ENCODE data around the gene CNTNAP2.

DNA sequence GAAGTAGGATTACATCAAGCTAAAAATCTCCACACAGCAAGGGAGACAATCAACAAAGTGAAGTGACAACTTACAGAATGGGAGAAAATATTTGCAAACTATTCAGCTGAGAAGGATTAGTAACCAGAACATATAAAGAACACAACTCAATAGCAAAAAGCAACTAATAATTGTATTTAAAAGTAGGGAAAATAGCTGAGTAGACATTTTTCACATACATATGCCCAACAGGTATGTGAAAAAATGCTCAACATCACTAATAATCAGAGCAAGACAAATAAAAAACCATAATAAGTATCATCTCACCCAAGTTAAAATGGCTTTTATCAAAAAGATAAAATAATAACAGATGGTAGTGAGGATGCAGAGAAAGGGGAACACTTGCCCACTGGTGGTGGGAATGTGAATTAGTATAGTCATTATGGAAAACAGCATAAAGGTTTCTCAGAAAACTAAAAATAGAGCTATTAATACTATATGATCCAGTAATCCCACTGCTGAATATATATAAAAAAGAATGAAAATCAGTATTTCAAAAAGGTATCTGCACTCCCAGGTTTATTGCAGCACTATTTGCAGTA is 1689.5 kb downstream of the CNTNAP2 start:
- TF ChIP-seq STAT5B (CRISPR knock-in tag; IDR thresholded peaks at IDR 0.05): no peak
- TF ChIP-seq AGO1 (IDR thresholded peaks at IDR 0.05; ENCODE audit: low read depth, low read length, poor library complexity, severe bottlenecking): no peak
- TF ChIP-seq CTCF (CRISPR knock-in tag; IDR thresholded peaks at IDR 0.05): no peak
- no peak for TF ChIP-seq ZNF264 (CRISPR knock-in tag; IDR thresholded peaks at IDR 0.05)
- TF ChIP-seq HNF4G (IDR thresholded peaks at IDR 0.05; ENCODE audit: borderline replicate concordance, low read depth, low read length): no peak
- TF ChIP-seq HNF4G (CRISPR knock-in tag; IDR thresholded peaks at IDR 0.05; ENCODE audit: borderline replicate concordance, low read depth): no peak
- no peak for TF ChIP-seq POLR2A (IDR thresholded peaks at IDR 0.05; ENCODE audit: insufficient read depth in 1 of 2, low read depth in 2 of 2, low read length in 2 of 2)
- TF ChIP-seq TEF (CRISPR knock-in tag; IDR thresholded peaks at IDR 0.05): no peak
- TF ChIP-seq SALL2 (CRISPR knock-in tag; IDR thresholded peaks at IDR 0.05): no peak
- no peak for TF ChIP-seq ARNTL (CRISPR knock-in tag; IDR thresholded peaks at IDR 0.05)
- TF ChIP-seq KMT2B (CRISPR knock-in tag; IDR thresholded peaks at IDR 0.05): no peak
- no peak for TF ChIP-seq POLR2AphosphoS2 (IDR thresholded peaks at IDR 0.05; ENCODE audit: low read depth, low read length)
